Fibroblast of skin of right quadriceps (primary cell): ENCODE results near the gene GAK.
"Not testable (repeated sequence)": the region's sequence is repeated elsewhere in the genome, so short reads cannot be mapped to it uniquely, and the experiment has no call there.

Experiments
- DNase-seq: peaks from one replicate; pipeline ENCODE4 v3.0.0-alpha.2; 2013

GAK gene

GRCh38 chr4:931960-932712 is at the start of gene GAK, which contains the start of gene TMEM175:
Gene GAK (minus strand): TSS chr4:932316. CDS start chr4:932187, 129 bp downstream.
Gene TMEM175 (plus strand): TSS chr4:932460. CDS start chr4:947740, 15,280 bp downstream.
- peak; percentile 93 for DNase-seq

- peak; percentile 44 for DNase-seq
Observed at GRCh38 chr4:978957-979701, 47.0 kb upstream of the GAK start.

GRCh38 chr4:976016-976415 is 43.9 kb upstream of the GAK start:
- DNase-seq: not testable (repeated sequence)

GRCh38 chr4:974668-975067 is 42.6 kb upstream of the GAK start:
- DNase-seq: no peak

- peak; percentile 84 for DNase-seq
Observed at GRCh38 chr4:973431-974397, 41.6 kb upstream of the GAK start, which contains the start of gene DGKQ. Gene DGKQ (minus strand): TSS chr4:973569. CDS start chr4:973482, 87 bp downstream.

GRCh38 chr4:972651-973424 is 40.7 kb upstream of the GAK start:
- DNase-seq: no peak

- DNase-seq: no peak
Observed at GRCh38 chr4:971666-972500, 39.8 kb upstream of the GAK start.

- no peak for DNase-seq
Observed at GRCh38 chr4:970854-971520, 38.9 kb upstream of the GAK start.

- DNase-seq: no peak
Observed at GRCh38 chr4:970046-970745, 38.1 kb upstream of the GAK start.

GRCh38 chr4:968621-969394 is 36.7 kb upstream of the GAK start:
- DNase-seq: no peak

GRCh38 chr4:968221-968620 is 36.1 kb upstream of the GAK start:
- DNase-seq: no peak

- no peak for DNase-seq
Observed at GRCh38 chr4:967113-968104, 35.3 kb upstream of the GAK start.

- no peak for DNase-seq
Observed at GRCh38 chr4:966266-967112, 34.4 kb upstream of the GAK start.

- DNase-seq: no peak
Observed at GRCh38 chr4:965766-966134, 33.6 kb upstream of the GAK start.

- DNase-seq: no peak
Observed at GRCh38 chr4:965048-965765, 33.1 kb upstream of the GAK start.
